Prostate gland (tissue), 2 donors: ENCODE results near the gene ERMP1.

Experiments
- CTCF ChIP-seq, 4 experiments: fragments of 200-600 bp in 2 of 4; fragments of 450-650 bp in 2 of 4; sonication (generic) in 2 of 4; IDR thresholded peaks; 1 replicate in 3 of 4; 2 replicates in 1 of 4; pipeline ENCODE4 v1.5.1; 2016 to 2019; ENCODE audit warnings: antibody characterized with exemption in 4 of 4, mild to moderate bottlenecking in 2 of 4, moderate library complexity in 2 of 4
- POLR2A ChIP-seq: fragments of 450-650 bp; IDR thresholded peaks from one replicate; pipeline ENCODE4 v1.6.1; 2016; ENCODE audit warnings: antibody characterized with exemption, mild to moderate bottlenecking
- POLR2AphosphoS5 ChIP-seq: sonication (generic); formaldehyde crosslinking; IDR thresholded peaks from one replicate; pipeline ENCODE4 v1.6.1; 2017; ENCODE audit warnings: antibody characterized with exemption

GRCh38 chr9:5817862-5818261 lies 15.1 kb downstream of the ERMP1 start:
- no peak for TF ChIP-seq POLR2AphosphoS5
- TF ChIP-seq CTCF (IDR thresholded peaks at IDR 0.05) = no peak
- TF ChIP-seq POLR2A = no peak
